Hematopoietic multipotent progenitor cell treated with erythropoietin and hydrocortisone succinate and interleukin-3 and kit ligand, for 4 days (in vitro differentiated cells): ENCODE results near the gene TPK1.
A peak's percentile ranks its signal among the peaks of the same experiment; 100 is the strongest.

Experiments
- DNase-seq: peaks from one replicate; pipeline ENCODE4 v3.0.0-alpha.2; 2015

Gene TPK1

DNA sequence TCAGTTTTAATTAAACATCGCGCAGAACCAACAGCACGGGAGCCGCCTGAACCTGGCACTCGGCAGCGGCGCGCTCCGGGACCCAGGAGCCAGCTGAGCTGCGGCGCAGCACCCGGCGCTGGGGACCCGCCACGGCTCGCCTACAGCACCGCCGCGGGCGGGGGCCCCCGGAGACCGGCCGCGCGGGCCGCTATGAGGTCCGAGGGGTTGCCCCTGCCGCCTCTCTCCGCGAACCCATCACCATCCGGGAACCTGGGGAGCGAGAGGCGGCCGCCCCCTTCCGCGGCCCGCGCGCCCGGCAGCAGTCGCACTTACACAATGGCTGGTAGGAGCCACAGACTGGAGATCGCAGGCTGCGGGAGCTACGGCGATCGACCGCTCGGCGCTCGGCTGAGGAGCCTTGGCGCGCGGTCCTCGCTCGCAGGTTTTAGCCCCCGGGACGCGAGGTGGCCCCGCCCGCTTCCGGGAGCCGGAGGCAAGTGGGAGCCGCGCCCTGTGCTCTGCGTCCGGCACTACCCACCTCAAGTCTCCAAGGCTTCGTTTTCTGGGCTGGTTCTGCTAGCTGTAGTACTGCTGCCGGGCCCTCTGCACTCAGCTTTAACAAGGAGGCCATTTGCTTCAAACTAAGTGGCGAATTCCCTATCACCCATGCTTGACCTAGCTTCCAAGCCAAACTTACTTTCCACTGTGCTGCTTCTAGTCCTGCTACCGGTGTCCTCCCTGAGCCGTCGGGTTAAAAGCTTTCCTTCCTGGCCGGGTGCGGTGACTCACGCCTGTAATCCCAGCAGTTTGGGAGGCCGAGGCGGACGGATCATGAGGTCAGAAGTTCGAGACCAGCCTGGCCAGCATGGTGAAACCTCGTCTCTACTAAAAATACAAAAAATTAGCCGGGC lies at the start of gene TPK1:
TPK1 (minus strand) TSS at position 402 of the 893 bp plus-strand sequence. CDS start 451 bp downstream, outside the sequence.
- DNase-seq = peak; percentile 97

DNA sequence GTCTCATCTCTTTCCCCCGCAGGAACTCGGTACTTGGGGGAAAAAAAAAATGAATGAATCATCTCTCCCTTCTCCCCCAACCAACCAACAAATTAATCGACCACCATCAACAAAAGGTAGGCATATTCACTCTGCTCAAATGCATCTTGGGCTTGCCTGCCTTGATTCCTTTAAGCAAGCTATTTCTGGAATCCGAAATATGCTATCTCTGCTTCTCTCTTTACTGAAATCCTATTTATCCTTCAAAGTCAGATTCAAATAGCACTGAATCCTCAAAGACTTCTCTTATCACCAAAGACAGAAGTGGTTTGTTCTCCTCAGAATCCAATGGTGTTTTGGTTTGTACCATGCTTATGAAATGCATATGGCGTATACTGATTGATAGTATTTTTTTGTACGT lies 49.6 kb upstream of the TPK1 start:
- DNase-seq = no peak

DNA sequence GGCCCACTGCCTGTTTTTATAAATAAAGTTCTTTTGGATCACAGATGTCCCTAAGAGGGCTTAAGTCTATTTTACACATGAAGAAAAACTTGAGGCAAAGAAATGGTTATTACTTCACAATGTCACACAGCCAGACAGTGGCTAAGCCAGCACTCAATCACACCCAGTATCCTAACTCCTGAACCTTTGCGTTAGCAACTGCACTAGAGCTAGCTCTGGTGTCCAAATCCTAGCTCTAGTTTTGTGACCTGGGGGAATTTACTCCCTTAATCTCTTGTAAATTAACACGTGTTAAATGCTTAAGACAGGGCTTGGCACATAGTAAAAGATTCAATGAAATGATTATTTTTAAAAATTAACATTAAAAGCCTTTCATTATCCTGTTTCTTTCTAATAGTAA lies 49.0 kb upstream of the TPK1 start:
- no peak for DNase-seq

- DNase-seq = no peak
These were observed 37.5 kb upstream of the TPK1 start for GRCh38 chr7:144873316-144873845.

DNA sequence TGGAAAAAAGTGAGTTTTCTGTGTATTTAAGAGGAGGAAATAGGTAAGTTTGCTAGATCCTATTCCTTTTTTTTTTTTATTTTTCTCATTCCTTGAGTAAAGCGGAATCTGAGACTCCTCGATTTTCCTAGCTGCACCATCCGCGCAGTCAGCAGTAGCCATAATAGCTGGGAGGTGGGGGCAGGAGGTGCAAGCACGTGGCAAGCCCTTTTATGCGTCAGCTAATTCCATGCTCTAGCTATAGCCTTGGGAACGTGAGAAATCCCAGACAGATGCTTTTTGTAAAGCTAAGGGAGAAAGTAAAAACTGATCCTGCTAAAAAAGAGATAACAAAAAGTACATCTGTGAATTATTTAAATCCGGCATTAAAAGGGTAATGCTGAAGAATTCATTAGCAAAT lies 33.2 kb upstream of the TPK1 start:
- DNase-seq = no peak

DNA sequence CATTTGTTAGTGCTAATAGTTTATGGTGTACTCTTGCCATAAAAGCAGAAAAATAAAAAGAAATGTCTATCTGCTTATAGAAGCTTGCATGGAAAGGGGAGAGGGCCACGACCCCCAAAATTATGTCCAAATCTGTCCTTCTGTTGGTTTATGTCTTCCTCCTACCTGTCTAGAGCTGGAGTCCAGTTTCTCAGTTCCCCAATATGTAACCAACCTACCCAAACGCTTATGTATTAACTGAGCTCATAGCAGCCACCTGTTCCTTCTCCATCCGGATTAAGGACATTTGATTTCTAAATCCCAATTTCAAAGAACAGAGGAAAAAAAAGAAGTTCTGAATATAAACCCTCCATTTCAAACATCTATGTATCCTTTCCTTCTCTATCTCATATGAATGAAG lies 30.3 kb upstream of the TPK1 start:
- no peak for DNase-seq

GRCh38 chr7:144863320-144863647 lies 27.4 kb upstream of the TPK1 start:
- no peak for DNase-seq

GRCh38 chr7:144862612-144863319 lies 26.9 kb upstream of the TPK1 start:
- peak; percentile 70 for DNase-seq

DNA sequence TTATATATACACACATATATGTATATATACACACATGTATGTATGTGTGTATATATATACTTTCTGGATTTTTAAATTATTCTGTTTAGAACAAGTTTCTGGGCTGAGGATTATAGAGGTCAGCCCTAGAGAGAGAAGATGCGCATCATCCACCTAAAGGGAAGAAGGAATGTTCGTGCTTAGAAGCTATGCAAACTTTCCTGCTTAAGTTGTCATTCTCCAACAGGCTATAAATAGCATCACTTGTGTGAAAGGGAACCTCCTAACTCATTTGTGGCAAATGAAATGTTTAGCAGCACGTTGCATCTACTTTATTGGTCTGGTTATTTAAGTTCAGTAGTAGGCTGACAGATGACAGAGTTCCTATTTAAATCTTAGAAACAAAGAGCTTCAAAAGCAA lies 23.9 kb upstream of the TPK1 start:
- DNase-seq = no peak

DNA sequence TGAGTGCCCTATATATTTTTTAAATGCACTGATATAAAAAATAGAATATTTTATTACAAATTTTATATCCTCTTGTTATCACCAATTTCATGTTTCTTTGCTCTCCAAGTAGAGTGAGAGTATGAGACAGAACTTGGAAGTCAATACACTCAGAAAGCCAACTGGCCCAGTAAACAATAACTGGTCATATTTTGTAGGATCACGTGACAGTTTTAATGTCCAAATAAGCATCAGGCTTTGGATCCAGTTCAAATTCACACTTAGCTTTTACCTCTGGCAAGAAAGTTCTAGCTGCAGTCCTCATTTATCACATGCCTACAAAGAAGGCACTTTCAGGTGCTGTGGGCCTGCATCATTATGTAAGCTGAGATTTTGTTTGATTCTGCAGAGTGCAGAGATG lies 21.6 kb upstream of the TPK1 start:
- DNase-seq = no peak

DNA sequence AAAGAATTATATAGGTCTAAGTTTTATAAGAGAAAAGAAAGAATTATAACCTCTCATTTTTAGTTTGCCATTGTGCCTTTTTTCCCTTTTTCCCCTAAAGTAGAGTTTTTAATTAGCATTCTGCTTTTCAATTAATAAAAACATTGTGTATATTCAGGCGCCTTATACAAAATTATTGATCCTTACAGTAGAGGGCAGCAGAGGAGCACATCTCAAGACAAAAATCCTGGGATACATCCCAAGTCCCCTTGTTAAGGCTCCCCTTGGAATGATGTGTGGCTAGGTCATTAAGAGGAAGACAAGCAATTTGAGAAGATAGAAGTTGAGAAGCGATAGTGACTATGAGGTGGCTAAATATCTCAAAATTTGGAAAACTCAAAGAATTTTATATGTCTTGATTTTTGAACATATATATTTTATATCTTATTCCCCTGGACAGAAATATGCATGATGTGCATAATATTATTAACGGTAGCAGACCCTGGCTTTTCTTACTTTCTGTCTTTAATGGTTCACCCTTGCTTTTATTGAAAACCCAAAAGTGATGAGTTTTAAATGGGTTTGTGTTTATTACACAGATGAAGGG lies 19.1 kb upstream of the TPK1 start:
- DNase-seq = peak; percentile 34

DNA sequence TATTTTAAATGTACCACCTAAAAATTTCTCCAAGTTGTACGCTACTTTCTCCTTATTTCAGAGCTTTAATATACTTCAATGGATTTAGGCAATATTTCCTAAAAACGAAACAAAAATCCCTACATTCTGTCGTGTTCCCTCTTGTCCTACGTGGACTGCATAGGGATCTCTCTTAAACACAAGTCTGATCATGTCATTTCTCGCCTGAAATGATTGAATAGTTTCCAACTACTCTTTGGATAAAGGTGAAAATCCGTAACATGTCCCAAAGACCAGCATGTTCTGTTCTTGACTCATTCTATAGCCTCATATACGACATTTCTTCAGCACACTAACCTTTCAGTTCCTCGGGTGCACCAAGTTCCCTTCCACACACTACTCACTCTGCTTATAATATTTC lies 17.7 kb upstream of the TPK1 start:
- DNase-seq = no peak

- no peak for DNase-seq
These were observed 12.2 kb upstream of the TPK1 start for GRCh38 chr7:144848078-144848477.

DNA sequence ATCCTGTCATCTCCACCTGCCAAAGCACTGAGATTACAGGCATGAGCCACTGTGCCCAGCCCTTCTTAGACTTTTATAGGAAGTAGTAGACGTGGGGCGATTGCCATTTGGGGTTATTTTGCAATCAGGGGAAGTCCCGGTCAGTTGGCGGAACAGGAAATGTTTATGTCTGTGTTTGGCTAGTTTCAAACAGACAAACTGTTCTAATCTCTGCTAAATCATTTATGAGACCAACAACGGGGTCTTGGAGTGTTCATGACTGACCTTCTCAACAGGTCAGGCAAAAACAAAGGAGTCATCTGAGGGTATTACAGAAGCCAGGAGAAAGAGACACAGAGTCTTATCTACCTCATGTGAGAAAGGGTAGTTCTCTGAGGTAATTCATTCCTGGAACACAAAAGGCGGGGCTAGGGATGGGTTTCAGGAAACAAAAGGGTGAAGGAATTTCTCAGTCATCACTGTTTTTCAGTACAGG lies 6.6 kb upstream of the TPK1 start:
- DNase-seq = peak; percentile 79

DNA sequence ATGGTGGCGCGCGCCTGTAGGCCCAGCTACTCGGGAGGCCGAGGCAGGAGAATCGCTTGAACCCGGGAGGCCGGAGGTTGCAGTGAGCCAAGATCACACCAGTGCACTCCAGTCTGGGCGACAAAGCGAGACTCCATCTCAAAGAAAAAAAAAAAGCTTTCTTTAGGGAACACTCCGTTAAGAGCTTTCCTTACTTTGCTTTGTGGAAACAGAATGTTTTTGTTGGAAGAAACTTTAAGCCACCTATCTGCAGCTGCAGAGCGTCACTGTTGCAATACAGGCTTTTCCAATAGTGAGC lies 641 bp upstream of the TPK1 start:
- DNase-seq = no peak

- DNase-seq = peak; percentile 70
These were observed 670 bp downstream of the TPK1 start for GRCh38 chr7:144835155-144835611.

DNA sequence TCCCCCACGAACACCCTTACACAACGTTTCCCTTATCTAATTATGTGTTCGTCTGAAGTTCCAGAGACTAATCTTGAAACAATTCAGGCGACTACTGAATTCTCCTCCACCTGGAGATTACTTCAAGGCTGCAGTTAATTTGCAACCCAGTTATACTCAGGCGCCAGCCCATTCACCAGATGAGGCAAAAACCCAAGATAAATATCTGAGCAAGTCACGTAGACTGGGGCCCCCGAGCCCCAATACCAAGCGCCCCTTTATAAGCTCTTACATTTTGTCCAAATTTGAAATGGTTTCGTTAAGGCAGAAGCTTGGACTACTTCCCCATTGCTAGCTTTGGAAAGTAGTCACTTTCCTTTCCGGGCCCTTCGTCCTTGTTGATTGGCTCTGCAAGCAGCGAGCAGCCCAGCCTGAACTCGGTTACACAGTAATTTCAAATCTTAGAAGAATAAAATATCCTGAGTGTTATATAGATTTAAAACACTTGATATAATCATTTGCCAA lies 1.2 kb downstream of the TPK1 start:
- peak; percentile 81 for DNase-seq

GRCh38 chr7:144830811-144831210 lies 5.0 kb downstream of the TPK1 start:
- DNase-seq = no peak

- DNase-seq = peak; percentile 61
These were observed 5.6 kb downstream of the TPK1 start for GRCh38 chr7:144830024-144830785.

DNA sequence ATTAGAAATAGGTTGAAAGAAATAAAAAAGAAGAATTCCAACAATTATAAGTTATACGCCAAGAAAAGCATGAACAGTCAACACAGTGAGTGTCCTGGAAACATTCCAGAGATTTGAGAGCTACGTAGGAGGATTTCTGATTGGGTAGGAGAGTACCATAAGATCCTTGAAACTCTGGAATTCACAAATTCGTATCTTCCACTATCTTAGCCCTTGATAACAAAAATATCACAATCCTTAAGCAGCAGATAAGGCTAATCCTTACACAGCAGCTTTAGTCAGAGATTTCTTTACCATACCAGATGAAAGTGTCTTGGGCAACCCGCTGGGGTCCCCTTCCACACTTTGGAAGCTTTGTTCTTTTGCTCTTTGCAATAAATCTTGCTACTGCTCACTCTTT lies 8.2 kb downstream of the TPK1 start:
- no peak for DNase-seq

DNA sequence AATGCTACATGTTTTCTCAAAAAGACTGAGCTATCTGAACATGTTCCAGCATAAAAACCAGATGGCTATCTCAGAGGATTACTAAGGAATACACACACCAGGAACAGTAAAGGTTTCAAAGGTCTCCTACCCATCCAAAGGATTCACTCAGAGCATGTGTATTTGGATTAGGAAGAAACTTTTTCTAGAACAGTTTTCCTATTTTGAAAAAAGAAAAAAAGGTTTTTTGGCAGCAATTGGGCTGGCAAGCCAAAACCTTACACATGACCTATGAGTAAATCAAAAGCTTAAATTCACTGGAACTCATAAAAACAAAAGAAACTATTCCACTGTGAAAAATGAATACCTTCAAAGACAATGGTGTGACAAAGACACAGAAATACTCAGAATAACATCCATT lies 9.6 kb downstream of the TPK1 start:
- DNase-seq = no peak

- DNase-seq = no peak
These were observed 11.5 kb downstream of the TPK1 start for GRCh38 chr7:144824360-144824759.

DNA sequence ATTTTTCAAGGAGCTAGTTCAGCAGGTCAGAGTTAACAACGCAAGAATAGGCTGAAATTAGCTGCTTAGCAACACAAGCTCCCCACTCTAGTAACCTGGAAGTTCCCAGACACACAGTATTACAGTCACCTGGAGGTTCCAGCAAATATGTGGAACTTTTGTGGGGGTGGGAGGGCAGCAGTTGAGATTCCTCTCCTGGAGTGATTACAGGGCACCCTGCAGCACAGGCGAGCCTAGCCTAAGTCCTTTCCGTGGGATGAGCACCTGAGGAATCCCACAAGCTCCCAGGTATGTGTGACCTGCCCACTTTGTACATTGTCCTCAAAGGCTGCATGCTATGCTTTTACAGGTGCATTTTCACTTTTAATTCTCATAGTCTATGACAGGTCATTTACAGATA lies 13.6 kb downstream of the TPK1 start:
- DNase-seq = no peak
